ENCODE data around the gene SCIN.

DNA sequence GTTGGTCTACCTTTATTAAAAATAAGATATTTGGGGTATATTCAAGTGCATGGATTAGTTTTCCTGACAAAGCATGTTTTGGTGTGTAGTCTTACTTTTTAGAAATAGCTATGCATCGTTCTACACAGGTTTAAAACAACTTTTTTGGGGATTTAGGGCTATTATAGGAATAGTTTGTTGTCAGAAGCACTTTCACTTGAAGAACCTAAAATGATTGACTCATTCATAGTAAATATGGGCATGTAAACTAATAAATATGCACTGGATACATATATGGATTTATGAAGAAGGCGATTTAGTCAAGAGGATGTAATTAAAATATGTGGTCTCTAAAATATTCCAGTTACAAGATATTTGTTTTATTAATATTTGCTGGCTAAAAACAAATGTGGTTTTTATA is 118.9 kb downstream of the SCIN start:
- TF ChIP-seq, protein P1, sequence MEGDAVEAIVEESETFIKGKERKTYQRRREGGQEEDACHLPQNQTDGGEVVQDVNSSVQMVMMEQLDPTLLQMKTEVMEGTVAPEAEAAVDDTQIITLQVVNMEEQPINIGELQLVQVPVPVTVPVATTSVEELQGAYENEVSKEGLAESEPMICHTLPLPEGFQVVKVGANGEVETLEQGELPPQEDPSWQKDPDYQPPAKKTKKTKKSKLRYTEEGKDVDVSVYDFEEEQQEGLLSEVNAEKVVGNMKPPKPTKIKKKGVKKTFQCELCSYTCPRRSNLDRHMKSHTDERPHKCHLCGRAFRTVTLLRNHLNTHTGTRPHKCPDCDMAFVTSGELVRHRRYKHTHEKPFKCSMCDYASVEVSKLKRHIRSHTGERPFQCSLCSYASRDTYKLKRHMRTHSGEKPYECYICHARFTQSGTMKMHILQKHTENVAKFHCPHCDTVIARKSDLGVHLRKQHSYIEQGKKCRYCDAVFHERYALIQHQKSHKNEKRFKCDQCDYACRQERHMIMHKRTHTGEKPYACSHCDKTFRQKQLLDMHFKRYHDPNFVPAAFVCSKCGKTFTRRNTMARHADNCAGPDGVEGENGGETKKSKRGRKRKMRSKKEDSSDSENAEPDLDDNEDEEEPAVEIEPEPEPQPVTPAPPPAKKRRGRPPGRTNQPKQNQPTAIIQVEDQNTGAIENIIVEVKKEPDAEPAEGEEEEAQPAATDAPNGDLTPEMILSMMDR (conservative IDR thresholded peaks at IDR 0.05; ENCODE audit: low read length): no peak
- no peak for TF ChIP-seq EZH2phosphoT487 (IDR thresholded peaks at IDR 0.05; ENCODE audit: borderline replicate concordance, low read depth, low read length)
